ACC112 (cell line): ENCODE data around the gene GOLGA6L9.
"Not testable (repeated sequence)": the region's sequence is repeated elsewhere in the genome, so short reads cannot be mapped to it uniquely, and the experiment has no call there.

ENCODE experiments used
- H2AFZ ChIP-seq: fragments of 200-600 bp; sonication (generic); one replicate; pipeline ENCODE4 v1.6.0; 2017; ENCODE audit warnings: antibody characterized with exemption, low read length; ENCODE audit not compliant: unreplicated experiment
- H3K27ac ChIP-seq: fragments of 200-600 bp; sonication (generic); 2 replicates; pipeline ENCODE4 v1.5.1; 2014; ENCODE audit warnings: low read depth, mild to moderate bottlenecking, antibody characterized with exemption, low read length, moderate library complexity
- H3K27me3 ChIP-seq: fragments of 200-600 bp; sonication (generic); 2 replicates; pipeline ENCODE4 v1.6.1; 2014; ENCODE audit warnings: mild to moderate bottlenecking, antibody characterized with exemption, low read length, moderate library complexity, mixed read lengths; ENCODE audit not compliant: insufficient read depth
- H3K36me3 ChIP-seq: fragments of 200-600 bp; sonication (generic); 2 replicates; pipeline ENCODE4 v1.6.1; 2016; ENCODE audit warnings: mild to moderate bottlenecking, antibody characterized with exemption, low read length, moderate library complexity, mixed read lengths; ENCODE audit not compliant: insufficient read depth
- H3K4me1 ChIP-seq: fragments of 200-600 bp; sonication (generic); one replicate; pipeline ENCODE4 v1.6.1; 2016; ENCODE audit warnings: low read length, mixed read lengths; ENCODE audit not compliant: insufficient read depth, unreplicated experiment, control insufficient read depth
- H3K4me3 ChIP-seq: fragments of 200-600 bp; sonication (generic); 2 replicates; pipeline ENCODE4 v1.5.1; 2014; ENCODE audit warnings: mild to moderate bottlenecking, low read depth, low read length
- H3K79me2 ChIP-seq: fragments of 200-600 bp; sonication (generic); one replicate; pipeline ENCODE4 v1.6.0; 2016; ENCODE audit warnings: low read length; ENCODE audit not compliant: control insufficient read depth, unreplicated experiment, insufficient read depth

Gene GOLGA6L9

DNA sequence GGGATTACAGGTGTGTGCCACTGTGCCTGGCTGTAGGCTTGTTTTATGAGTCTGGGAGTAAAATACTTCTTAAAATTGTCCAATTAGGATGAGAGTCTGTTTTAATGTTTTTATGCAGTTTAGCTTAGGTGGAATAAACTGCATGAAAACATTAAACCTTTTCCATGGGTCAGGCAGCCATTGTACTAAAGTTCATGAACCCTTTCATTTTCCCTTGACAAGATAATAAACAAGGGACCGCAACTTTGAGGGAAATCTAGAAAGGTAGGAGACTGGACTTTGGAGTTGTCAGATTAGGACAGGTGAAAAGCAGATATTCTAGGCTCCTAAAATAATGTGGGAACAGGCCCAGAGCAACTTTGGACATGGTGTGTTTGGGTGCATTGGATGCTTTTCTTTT, 27.3 kb upstream of the GOLGA6L9 start:
- H3K4me1 ChIP-seq, H3K79me2 ChIP-seq, H3K27ac ChIP-seq, H3K4me3 ChIP-seq, H3K27me3 ChIP-seq, H2AFZ ChIP-seq, H3K36me3 ChIP-seq: not testable (repeated sequence)

DNA sequence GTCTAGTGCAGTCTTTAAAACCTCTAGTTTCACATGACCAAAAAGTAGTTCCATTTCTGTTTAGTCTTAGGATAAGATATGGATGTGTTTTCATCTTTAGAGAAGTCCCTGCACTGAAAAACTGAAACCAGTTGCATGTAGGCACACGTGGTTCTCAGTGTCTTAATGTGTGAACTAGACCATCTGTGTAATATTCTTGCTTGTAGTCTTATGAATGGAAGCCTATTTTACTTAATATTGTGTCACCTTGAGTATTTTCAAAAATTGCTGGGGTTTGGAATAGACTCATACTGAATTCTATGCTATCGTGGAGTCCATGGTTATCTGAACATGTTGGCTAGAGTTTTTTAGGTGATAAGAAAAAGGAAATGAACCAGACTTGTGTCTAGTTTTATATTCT, 23.4 kb upstream of the GOLGA6L9 start:
- H3K4me3 ChIP-seq, H3K27me3 ChIP-seq, H3K79me2 ChIP-seq, H3K36me3 ChIP-seq, H3K4me1 ChIP-seq, H2AFZ ChIP-seq, H3K27ac ChIP-seq: not testable (repeated sequence)

DNA sequence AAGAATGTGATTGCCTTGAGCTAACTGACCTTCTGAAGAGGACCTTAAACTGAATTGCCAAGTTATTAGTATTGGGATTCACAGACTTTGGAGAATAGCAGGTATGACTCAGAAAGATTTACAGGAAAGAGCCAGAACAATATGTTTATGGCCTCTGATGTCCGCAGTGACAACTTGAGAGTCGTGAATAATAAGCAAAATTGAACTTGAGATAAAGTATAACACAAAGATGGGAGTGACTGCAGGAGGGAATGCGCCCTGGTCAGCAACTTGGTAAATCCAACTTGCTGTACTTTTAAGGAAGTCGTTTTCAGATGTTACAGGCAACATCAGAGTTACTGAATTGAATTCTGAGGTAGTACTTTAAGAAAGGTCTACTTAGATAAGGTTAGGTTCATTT, 19.3 kb upstream of the GOLGA6L9 start:
- not testable (repeated sequence) for H3K27me3 ChIP-seq, H2AFZ ChIP-seq, H3K4me3 ChIP-seq, H3K4me1 ChIP-seq, H3K36me3 ChIP-seq, H3K27ac ChIP-seq, H3K79me2 ChIP-seq

DNA sequence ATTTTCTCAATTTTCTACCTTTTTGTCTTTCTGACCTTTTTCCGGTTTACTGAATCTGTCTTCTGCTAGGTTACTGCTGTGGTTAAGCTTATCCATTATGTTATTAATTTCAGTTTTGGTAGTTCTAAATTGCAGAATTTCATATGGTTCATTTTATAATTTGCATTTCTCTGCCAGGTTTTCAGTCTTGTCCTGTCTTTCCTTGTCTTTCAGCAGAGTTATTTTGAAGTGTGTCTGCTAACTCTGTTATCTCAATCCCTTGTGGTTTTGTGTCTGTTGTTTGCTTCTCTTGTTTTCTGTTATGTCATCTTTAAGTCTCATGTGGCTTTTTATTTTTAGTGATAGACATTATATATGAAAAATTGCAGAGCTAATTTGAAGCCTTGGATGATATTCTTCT, 18.0 kb upstream of the GOLGA6L9 start:
- not testable (repeated sequence) for H3K27me3 ChIP-seq, H3K79me2 ChIP-seq, H3K4me1 ChIP-seq, H2AFZ ChIP-seq, H3K4me3 ChIP-seq, H3K27ac ChIP-seq, H3K36me3 ChIP-seq

DNA sequence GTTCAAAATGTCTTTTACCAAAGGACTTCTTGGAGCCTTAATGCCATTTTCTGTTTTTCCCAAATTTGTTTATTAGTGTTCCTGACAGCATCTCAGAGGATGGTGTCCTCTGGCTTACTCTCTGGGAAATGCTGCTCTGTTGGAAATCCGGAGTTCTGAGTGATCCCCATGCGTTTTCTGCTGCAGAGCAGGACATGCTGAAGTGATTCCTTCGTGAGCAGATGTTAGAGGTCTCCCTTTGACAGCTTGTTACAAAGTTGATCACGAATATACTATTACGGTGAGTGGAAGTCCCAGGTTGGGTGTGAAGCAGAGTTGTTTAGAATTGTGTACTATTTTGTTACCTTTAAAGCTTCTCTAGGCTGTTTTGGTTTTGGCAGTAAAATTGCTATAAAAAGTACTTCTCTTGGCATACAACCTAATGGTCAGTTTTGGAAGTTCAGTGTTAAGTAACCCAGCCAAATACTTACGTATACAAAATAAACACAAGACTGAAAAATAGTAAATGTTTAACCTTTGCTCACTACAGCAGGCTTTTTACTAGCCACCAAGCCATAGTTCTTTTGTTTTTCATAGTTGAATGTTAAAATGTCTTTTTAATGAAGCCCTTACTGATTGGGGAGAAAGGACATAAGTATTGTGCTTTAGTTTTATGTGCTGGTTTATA, 15.0 kb upstream of the GOLGA6L9 start:
- H2AFZ ChIP-seq, H3K36me3 ChIP-seq, H3K27me3 ChIP-seq, H3K4me3 ChIP-seq, H3K79me2 ChIP-seq, H3K27ac ChIP-seq, H3K4me1 ChIP-seq: not testable (repeated sequence)

DNA sequence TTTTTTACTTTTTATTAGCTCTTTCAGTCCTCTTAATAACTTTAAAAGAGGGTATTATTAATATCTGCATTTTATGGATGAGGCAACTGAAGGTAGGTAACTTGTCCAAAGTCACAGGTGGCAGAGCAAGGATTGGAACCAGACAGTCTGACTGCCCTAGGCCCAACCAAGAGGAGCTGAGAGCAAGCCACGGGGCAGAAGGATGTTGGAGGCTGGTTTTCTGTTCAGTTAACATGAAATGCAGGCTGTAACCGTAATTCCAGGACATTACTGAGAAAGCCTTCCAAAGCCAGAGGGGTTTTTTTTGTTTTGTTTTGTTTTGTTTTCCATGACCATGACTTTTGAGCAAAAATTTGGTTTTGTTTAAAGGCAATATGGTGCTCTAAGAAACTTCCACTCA, 9.1 kb upstream of the GOLGA6L9 start:
- not testable (repeated sequence) for H3K27ac ChIP-seq, H3K27me3 ChIP-seq

DNA sequence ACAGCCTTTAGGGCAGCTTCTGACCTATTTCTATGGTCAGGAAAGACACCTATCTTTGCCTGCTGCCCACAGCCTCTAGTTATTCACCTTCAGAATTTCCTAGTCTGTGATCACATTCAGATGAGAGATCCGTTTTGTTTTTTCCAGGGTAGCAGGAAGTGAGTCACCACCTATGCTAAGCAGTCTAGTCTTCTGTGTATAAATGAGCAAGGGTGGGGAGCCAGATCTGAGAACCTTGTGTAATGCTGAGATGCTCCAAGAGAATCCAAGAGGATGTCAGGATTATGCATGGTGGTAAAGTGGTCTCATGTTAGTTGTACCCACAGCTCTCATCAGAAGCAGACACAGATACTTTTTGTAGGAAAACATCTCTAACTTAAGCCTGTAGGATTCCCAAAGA, 8.7 kb upstream of the GOLGA6L9 start:
- not testable (repeated sequence) for H3K4me3 ChIP-seq, H3K27me3 ChIP-seq, H3K4me1 ChIP-seq, H3K36me3 ChIP-seq, H2AFZ ChIP-seq, H3K79me2 ChIP-seq, H3K27ac ChIP-seq

More for the DNA sequence above, 9.1 kb upstream of the GOLGA6L9 start:
- not testable (repeated sequence) for H3K4me1 ChIP-seq, H2AFZ ChIP-seq, H3K79me2 ChIP-seq, H3K36me3 ChIP-seq, H3K4me3 ChIP-seq

DNA sequence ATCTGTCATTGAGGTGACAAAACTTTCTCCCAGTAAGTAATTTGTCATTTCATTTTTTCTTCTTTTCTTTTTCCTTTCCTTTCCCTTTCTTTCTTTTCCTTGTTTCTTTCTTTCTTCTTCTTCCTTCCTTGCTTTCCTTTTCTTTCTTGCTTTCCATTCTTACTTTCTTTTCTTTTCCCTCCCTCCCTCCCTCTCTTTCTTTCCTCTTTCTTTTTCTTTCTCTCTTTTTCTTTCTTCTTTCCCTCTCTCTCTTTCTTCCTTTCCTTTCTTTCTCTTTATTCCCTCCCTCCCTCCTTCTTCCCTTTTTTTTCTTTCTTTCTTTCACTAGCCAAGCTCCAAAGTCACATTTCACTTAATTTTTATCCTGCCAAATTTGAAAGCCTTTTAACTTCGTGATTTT, 2.5 kb upstream of the GOLGA6L9 start:
- H3K27me3 ChIP-seq, H3K27ac ChIP-seq, H3K4me1 ChIP-seq, H3K36me3 ChIP-seq, H2AFZ ChIP-seq, H3K79me2 ChIP-seq, H3K4me3 ChIP-seq: not testable (repeated sequence)

DNA sequence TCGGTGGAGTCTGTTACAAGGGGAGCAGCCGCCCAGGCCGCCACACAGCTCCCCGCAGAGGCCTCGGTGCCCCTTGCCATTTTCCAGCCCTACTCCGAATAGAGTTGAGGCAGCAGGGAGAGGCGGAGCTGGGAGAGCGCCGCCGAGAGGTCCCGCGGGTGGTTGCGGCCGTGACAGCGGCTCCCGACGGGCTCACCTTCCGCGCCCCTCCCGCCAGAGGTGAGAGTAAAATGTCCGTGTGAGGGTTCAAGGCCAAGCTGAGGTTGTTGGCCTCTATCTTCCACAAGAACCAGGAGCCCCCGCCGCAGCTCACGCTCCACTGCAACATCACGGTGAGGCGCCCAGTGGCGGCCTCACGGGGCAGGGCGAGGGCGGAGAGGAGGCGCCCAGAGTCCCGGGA, 15.8 kb downstream of the GOLGA6L9 start:
- not testable (repeated sequence) for H3K4me1 ChIP-seq, H3K79me2 ChIP-seq, H3K27me3 ChIP-seq, H3K36me3 ChIP-seq, H3K27ac ChIP-seq
- peak overlapping the region; percentile 25 for H2AFZ ChIP-seq
- peak overlapping the region; percentile 59 for H3K4me3 ChIP-seq

DNA sequence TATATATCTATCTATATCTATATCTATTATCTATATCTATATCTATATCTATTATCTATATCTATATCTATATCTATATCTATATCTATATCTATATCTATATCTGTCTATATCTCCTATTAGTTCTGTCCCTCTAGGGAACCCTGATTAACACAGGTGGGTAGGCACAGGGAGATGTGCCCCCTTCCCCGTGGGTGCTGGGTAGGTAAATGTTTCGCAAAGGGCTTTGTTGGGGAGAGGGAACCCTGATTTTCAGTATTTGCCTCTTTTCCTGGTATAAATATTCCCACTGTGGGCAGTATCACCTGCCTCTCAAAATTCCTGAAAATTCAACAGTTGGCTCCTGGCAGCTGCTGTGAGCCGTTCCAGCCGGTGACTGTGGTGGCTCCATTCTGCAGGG, 27.7 kb downstream of the GOLGA6L9 start:
- not testable (repeated sequence) for H2AFZ ChIP-seq, H3K4me1 ChIP-seq, H3K36me3 ChIP-seq, H3K4me3 ChIP-seq, H3K27me3 ChIP-seq, H3K27ac ChIP-seq, H3K79me2 ChIP-seq

DNA sequence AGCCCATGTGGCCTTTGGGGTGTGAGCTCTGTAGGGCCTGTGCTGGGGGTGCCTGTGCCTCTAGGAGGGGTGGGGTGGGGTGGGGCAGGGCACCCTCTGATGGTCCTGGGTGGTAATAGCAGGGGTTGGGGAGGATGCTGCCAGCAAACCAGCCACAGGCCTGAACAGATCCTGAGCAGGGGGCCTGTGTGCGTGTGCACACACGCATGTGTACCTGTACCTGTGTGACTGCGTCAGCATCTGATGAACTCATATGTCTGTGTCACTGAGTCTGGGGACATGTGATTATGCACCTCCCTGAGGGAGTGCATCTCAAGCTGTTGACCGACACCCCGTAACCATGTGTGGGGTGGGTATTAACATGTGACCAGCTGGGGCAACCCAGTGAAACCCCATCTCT, 36.0 kb downstream of the GOLGA6L9 start:
- not testable (repeated sequence) for H3K4me3 ChIP-seq, H3K79me2 ChIP-seq, H3K36me3 ChIP-seq, H3K4me1 ChIP-seq, H3K27ac ChIP-seq, H3K27me3 ChIP-seq, H2AFZ ChIP-seq

DNA sequence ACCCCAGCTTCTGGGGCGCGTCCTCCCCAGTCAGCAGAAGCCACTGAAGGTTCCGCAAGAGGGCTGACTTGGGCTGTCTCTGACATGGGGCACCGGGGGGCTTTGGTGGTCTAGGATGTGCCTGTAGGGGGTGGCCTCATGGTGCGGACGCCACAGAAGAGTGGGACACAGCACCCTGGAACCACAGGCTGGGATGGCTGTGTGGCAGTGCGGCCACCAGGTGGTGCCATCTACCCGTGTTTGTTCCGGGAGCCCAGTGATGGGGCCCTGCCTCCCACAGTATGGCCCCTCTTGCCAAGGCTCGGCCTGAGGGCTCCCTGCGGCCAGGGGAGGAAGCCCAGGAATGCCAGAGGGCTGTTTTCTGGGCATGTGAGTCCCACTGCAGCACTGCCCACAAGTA, 38.6 kb downstream of the GOLGA6L9 start:
- not testable (repeated sequence) for H3K4me1 ChIP-seq

More for the DNA sequence above, 38.6 kb downstream of the GOLGA6L9 start:
- not testable (repeated sequence) for H3K27me3 ChIP-seq, H2AFZ ChIP-seq, H3K27ac ChIP-seq, H3K79me2 ChIP-seq, H3K36me3 ChIP-seq, H3K4me3 ChIP-seq
